Spleen (tissue), 7 donors: ENCODE results near the gene DUSP15.

ENCODE experiments used
- CTCF ChIP-seq, 11 experiments: fragments of 200-600 bp in 7 of 11; fragments of 450-650 bp in 4 of 11; sonication (generic) in 4 of 11; IDR thresholded peaks in 8 of 11; conservative IDR thresholded peaks in 3 of 11; 1 replicate in 7 of 11; 2 replicates in 4 of 11; pipeline versions ENCODE4 v1.4.0 to v1.8.0; 2016 to 2021; ENCODE audit warnings: antibody characterized with exemption in 11 of 11, inconsistent platforms in 4 of 11, mild to moderate bottlenecking in 1 of 11
- POLR2A ChIP-seq, 3 donors: fragments of 450-650 bp; IDR thresholded peaks; one replicate each; pipeline ENCODE4 v1.5.1; 2017; ENCODE audit warnings: antibody characterized with exemption in 3 of 3, mild to moderate bottlenecking in 1 of 3
- POLR2AphosphoS5 ChIP-seq, 3 donors: sonication (generic); formaldehyde crosslinking; IDR thresholded peaks; one replicate each; pipeline ENCODE4 v1.5.1; 2017; ENCODE audit warnings: antibody characterized with exemption in 3 of 3
- donor health status: DM: no; HTN: no; CAD: no; lungs with moderate emphysema.
- donor health status: DM: no; HTN: no; CAD: no.
- donor health status: DM: no; HTN: no; CAD: no.

DNA sequence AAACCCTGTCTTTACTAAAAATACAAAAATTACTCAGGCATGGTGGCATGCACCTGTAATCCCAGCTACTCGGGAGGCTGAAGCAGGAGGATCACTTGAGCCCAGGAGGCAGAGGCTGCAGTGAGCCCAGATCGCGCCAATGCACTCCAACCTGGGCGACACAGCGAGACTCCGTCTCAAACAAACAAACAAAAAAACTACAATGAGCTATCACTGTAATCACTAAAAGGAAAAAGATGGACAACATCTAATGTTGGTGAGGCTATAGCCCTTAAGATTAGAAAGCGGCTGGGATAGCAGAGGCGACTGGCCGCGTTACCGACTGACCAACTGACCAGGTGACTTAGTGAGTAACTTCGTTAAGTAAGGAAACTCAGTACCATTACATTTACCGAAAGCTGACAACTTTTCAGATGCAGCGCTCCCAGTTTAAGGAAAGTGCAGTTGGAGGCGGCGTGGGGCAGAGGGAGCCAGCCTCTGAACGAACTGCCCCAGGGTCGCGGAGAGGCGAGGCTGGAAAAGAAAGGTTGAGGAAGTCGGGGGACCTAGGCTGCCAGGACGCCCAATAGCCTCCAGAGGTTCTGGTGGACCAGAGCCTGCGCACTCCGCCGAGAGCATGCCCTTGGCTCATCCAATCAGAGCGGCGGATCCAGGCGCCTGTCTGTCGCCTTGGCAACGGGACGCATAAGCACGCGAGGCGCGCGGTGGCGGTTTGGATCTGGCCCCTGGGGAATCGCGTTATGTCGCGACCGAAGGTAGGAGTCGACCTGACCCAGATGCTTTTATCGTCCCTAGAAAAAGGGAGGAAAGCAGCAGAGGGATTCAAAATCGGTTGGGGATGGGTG, 9.0 kb upstream of the DUSP15 start:
- TF ChIP-seq CTCF (IDR thresholded peaks at IDR 0.05 in 8 of 11, conservative IDR thresholded peaks at IDR 0.05 in 3 of 11): peak in 2 of 11 experiments; percentile 5 to 29
- TF ChIP-seq POLR2AphosphoS5 (IDR thresholded peaks at IDR 0.05): peak; percentile 68 to 84 (median 72)
- peak in 1 of 3 donors; percentile 31 for TF ChIP-seq POLR2A (IDR thresholded peaks at IDR 0.05)
